Measurements from ENCODE around the gene LDLRAD3. TPM values are rescaled to one million over a fixed set of nuclear protein-coding genes. Genes with fewer than 3 reads are reported as not detected.

The LDLRAD3 gene
- total RNA-seq, 5 donors from 2014 or later (not counting 1 experiment from before 2014, with no cell fraction given): 0.18 to 0.22 TPM; not detected in 3

GRCh38 chr11:35978891-35979290, 35.0 kb downstream of the LDLRAD3 start:
- H3K36me3 ChIP-seq (ENCODE audit: control insufficient read depth in 2 of 2, extremely low read depth in 1 of 2, insufficient read depth in 1 of 2, low read length in 1 of 2): no peaks in the 10 kb centered on the region
- H3K4me1 Mint-ChIP-seq: no peaks in the 10 kb centered on the region
- no peaks in the 10 kb centered on the region for H3K9me3 ChIP-seq
- no peak overlapping the region for H3K27ac ChIP-seq (ENCODE audit: low read length)
- no peak overlapping the region for H3K4me3 ChIP-seq (ENCODE audit: control insufficient read depth in 1 of 2, extremely low read depth in 1 of 2, low read length in 1 of 2)
- H3K4me3 Mint-ChIP-seq: no peak overlapping the region
- peaks cover 8 to 12% of the 10 kb centered on the region in 2 donors for H3K27me3 Mint-ChIP-seq
- CTCF ChIA-PET: interaction anchor here in 1 of 2 donors (0.6 kb wide), 1 partner anchor 91 kb away, joined by 3 read pairs; no protein-coding TSS in a partner anchor
- WGBS (ENCODE audit: insufficient coverage): 65% methylated on average over 2 of the region's 4 CpGs
- no peak for ATAC-seq (replicated peaks in 1 of 4)
- POLR2A ChIA-PET: no interaction called here
- no peaks in the 10 kb centered on the region for H3K4me1 ChIP-seq (ENCODE audit: control insufficient read depth in 1 of 2, extremely low read depth in 1 of 2, insufficient read depth in 2 of 2, low read length in 2 of 2)
- DNase-seq: no peak
- H3K36me3 Mint-ChIP-seq: no peaks in the 10 kb centered on the region
- peaks cover 0 to 4% (median 3%) of the 10 kb centered on the region in 3 donors for H3K9me3 Mint-ChIP-seq
- H3K27me3 ChIP-seq (replicated peaks in 1 of 2; ENCODE audit: control insufficient read depth in 2 of 2, extremely low read depth in 1 of 2, insufficient read depth in 2 of 2, low read length in 1 of 2): no peaks in the 10 kb centered on the region
- no peak overlapping the region for H3K27ac Mint-ChIP-seq

- H3K27ac Mint-ChIP-seq: no peak overlapping the region
- DNase-seq (no peak), ATAC-seq (replicated peaks in 1 of 4) (no peak)
- H3K9me3 Mint-ChIP-seq: no peaks in the 10 kb centered on the region
- ChIA-PET POLR2A (no interaction called here), CTCF (no interaction called here)
- no peak overlapping the region for H3K4me3 Mint-ChIP-seq
- H3K4me1 Mint-ChIP-seq: no peaks in the 10 kb centered on the region
- Histone ChIP-seq H3K4me1 (ENCODE audit: control insufficient read depth in 1 of 2, extremely low read depth in 1 of 2, insufficient read depth in 2 of 2, low read length in 2 of 2) (no peaks in the 10 kb centered on the region), H3K27ac (ENCODE audit: low read length) (no peak overlapping the region), H3K27me3 (replicated peaks in 1 of 2; ENCODE audit: control insufficient read depth in 2 of 2, extremely low read depth in 1 of 2, insufficient read depth in 2 of 2, low read length in 1 of 2) (no peaks in the 10 kb centered on the region), H3K4me3 (ENCODE audit: control insufficient read depth in 1 of 2, extremely low read depth in 1 of 2, low read length in 1 of 2) (no peak overlapping the region), H3K9me3 (no peaks in the 10 kb centered on the region), H3K36me3 (ENCODE audit: control insufficient read depth in 2 of 2, extremely low read depth in 1 of 2, insufficient read depth in 1 of 2, low read length in 1 of 2) (no peaks in the 10 kb centered on the region)
- no CpG with 5 or more reads among the region's 9 CpGs for WGBS (ENCODE audit: insufficient coverage)
- H3K27me3 Mint-ChIP-seq: peaks cover 10 to 13% of the 10 kb centered on the region in 2 donors
- no peaks in the 10 kb centered on the region for H3K36me3 Mint-ChIP-seq
Observed at GRCh38 chr11:35980686-35981390, 37.0 kb downstream of the LDLRAD3 start.

- Mint-ChIP-seq H3K36me3 (no peaks in the 10 kb centered on the region), H3K9me3 (no peaks in the 10 kb centered on the region), H3K27ac (no peak overlapping the region), H3K27me3 (peaks cover 6 to 9% of the 10 kb centered on the region in 2 donors), H3K4me3 (no peak overlapping the region), H3K4me1 (no peaks in the 10 kb centered on the region)
- ChIA-PET POLR2A (no interaction called here), CTCF (interaction anchor here in 1 of 2 donors (0.5 kb wide), 1 partner anchor 272 kb away, joined by 3 read pairs; no protein-coding TSS in a partner anchor)
- ATAC-seq (replicated peaks in 1 of 4) (no peak), DNase-seq (no peak)
- Histone ChIP-seq H3K4me3 (ENCODE audit: control insufficient read depth in 1 of 2, extremely low read depth in 1 of 2, low read length in 1 of 2) (no peak overlapping the region), H3K9me3 (no peaks in the 10 kb centered on the region), H3K27me3 (replicated peaks in 1 of 2; ENCODE audit: control insufficient read depth in 2 of 2, extremely low read depth in 1 of 2, insufficient read depth in 2 of 2, low read length in 1 of 2) (no peaks in the 10 kb centered on the region), H3K36me3 (ENCODE audit: control insufficient read depth in 2 of 2, extremely low read depth in 1 of 2, insufficient read depth in 1 of 2, low read length in 1 of 2) (no peaks in the 10 kb centered on the region), H3K4me1 (ENCODE audit: control insufficient read depth in 1 of 2, extremely low read depth in 1 of 2, insufficient read depth in 2 of 2, low read length in 2 of 2) (no peaks in the 10 kb centered on the region), H3K27ac (ENCODE audit: low read length) (no peak overlapping the region)
- 85% methylated on average over 6 of the region's 7 CpGs for WGBS (ENCODE audit: insufficient coverage)
Observed at GRCh38 chr11:35981581-35981980, 37.7 kb downstream of the LDLRAD3 start.

GRCh38 chr11:35982061-35982460, 38.2 kb downstream of the LDLRAD3 start:
- no peaks in the 10 kb centered on the region for H3K4me1 ChIP-seq (ENCODE audit: control insufficient read depth in 1 of 2, extremely low read depth in 1 of 2, insufficient read depth in 2 of 2, low read length in 2 of 2)
- no peaks in the 10 kb centered on the region for H3K9me3 Mint-ChIP-seq
- no peak overlapping the region for H3K27ac Mint-ChIP-seq
- no peaks in the 10 kb centered on the region for H3K36me3 Mint-ChIP-seq
- ChIA-PET POLR2A (no interaction called here), CTCF (interaction anchor here in 1 of 2 donors (0.7 kb wide), 1 partner anchor 9 kb away, joined by 12 read pairs; no protein-coding TSS in a partner anchor)
- H3K4me3 Mint-ChIP-seq: no peak overlapping the region
- no peak overlapping the region for H3K27ac ChIP-seq (ENCODE audit: low read length)
- H3K27me3 ChIP-seq (replicated peaks in 1 of 2; ENCODE audit: control insufficient read depth in 2 of 2, extremely low read depth in 1 of 2, insufficient read depth in 2 of 2, low read length in 1 of 2): no peaks in the 10 kb centered on the region
- H3K4me1 Mint-ChIP-seq: no peaks in the 10 kb centered on the region
- ATAC-seq (replicated peaks in 1 of 4): no peak
- no peak overlapping the region for H3K4me3 ChIP-seq (ENCODE audit: control insufficient read depth in 1 of 2, extremely low read depth in 1 of 2, low read length in 1 of 2)
- no peak for DNase-seq
- WGBS (ENCODE audit: insufficient coverage): 86% methylated on average over 6 of the region's 8 CpGs
- H3K9me3 ChIP-seq: no peaks in the 10 kb centered on the region
- peaks cover 6 to 9% of the 10 kb centered on the region in 2 donors for H3K27me3 Mint-ChIP-seq
- no peaks in the 10 kb centered on the region for H3K36me3 ChIP-seq (ENCODE audit: control insufficient read depth in 2 of 2, extremely low read depth in 1 of 2, insufficient read depth in 1 of 2, low read length in 1 of 2)

- no peaks in the 10 kb centered on the region for H3K36me3 ChIP-seq (ENCODE audit: control insufficient read depth in 2 of 2, extremely low read depth in 1 of 2, insufficient read depth in 1 of 2, low read length in 1 of 2)
- ATAC-seq (replicated peaks in 1 of 4) (no peak), DNase-seq (no peak)
- peaks cover 0 to under 1% (median 0%) of the 10 kb centered on the region in 3 donors for H3K9me3 Mint-ChIP-seq
- no peak overlapping the region for H3K27ac ChIP-seq (ENCODE audit: low read length)
- POLR2A ChIA-PET: no interaction called here
- H3K4me3 ChIP-seq (ENCODE audit: control insufficient read depth in 1 of 2, extremely low read depth in 1 of 2, low read length in 1 of 2): no peak overlapping the region
- no peaks in the 10 kb centered on the region for H3K36me3 Mint-ChIP-seq
- no peak overlapping the region for H3K4me3 Mint-ChIP-seq
- no peaks in the 10 kb centered on the region for H3K4me1 Mint-ChIP-seq
- H3K4me1 ChIP-seq (ENCODE audit: control insufficient read depth in 1 of 2, extremely low read depth in 1 of 2, insufficient read depth in 2 of 2, low read length in 2 of 2): no peaks in the 10 kb centered on the region
- no peaks in the 10 kb centered on the region for H3K9me3 ChIP-seq
- no peaks in the 10 kb centered on the region for H3K27me3 ChIP-seq (replicated peaks in 1 of 2; ENCODE audit: control insufficient read depth in 2 of 2, extremely low read depth in 1 of 2, insufficient read depth in 2 of 2, low read length in 1 of 2)
- H3K27ac Mint-ChIP-seq: no peak overlapping the region
- H3K27me3 Mint-ChIP-seq: peaks cover 6 to 9% of the 10 kb centered on the region in 2 donors
- no CpG with 5 or more reads among the region's 1 CpG for WGBS (ENCODE audit: insufficient coverage)
- CTCF ChIA-PET: no interaction called here
Observed at GRCh38 chr11:35983981-35984380, 40.1 kb downstream of the LDLRAD3 start.

- H3K27ac ChIP-seq (ENCODE audit: low read length): no peak overlapping the region
- no peaks in the 10 kb centered on the region for H3K9me3 ChIP-seq
- Mint-ChIP-seq H3K27ac (no peak overlapping the region), H3K4me3 (no peak overlapping the region), H3K9me3 (peaks cover 0 to 3% (median 3%) of the 10 kb centered on the region in 3 donors), H3K27me3 (peaks cover 14 to 26% of the 10 kb centered on the region in 2 donors), H3K4me1 (no peaks in the 10 kb centered on the region), H3K36me3 (no peaks in the 10 kb centered on the region)
- DNase-seq (no peak), ATAC-seq (replicated peaks in 1 of 4) (no peak)
- H3K4me1 ChIP-seq (ENCODE audit: control insufficient read depth in 1 of 2, extremely low read depth in 1 of 2, insufficient read depth in 2 of 2, low read length in 2 of 2): no peaks in the 10 kb centered on the region
- POLR2A ChIA-PET: no interaction called here
- WGBS (ENCODE audit: insufficient coverage): no CpG with 5 or more reads among the region's 3 CpGs
- CTCF ChIA-PET: no interaction called here
- H3K4me3 ChIP-seq (ENCODE audit: control insufficient read depth in 1 of 2, extremely low read depth in 1 of 2, low read length in 1 of 2): no peak overlapping the region
- H3K27me3 ChIP-seq (replicated peaks in 1 of 2; ENCODE audit: control insufficient read depth in 2 of 2, extremely low read depth in 1 of 2, insufficient read depth in 2 of 2, low read length in 1 of 2): peaks cover 0 to 3% of the 10 kb centered on the region in 2 experiments
- no peaks in the 10 kb centered on the region for H3K36me3 ChIP-seq (ENCODE audit: control insufficient read depth in 2 of 2, extremely low read depth in 1 of 2, insufficient read depth in 1 of 2, low read length in 1 of 2)
Observed at GRCh38 chr11:35986947-35987346, 43.1 kb downstream of the LDLRAD3 start.

Data from T-cell (primary cell).